HEK293 (cell line): ENCODE results near the gene IRF3.

ENCODE experiments used
- GLI2 ChIP-seq: fragments of 450-650 bp; formaldehyde crosslinking; IDR thresholded peaks from 2 replicates; pipeline ENCODE4; 2017; ENCODE audit warnings: missing biosample characterization, missing genetic modification characterization, low read depth, borderline replicate concordance
- GLIS1 ChIP-seq: fragments of 450-650 bp; formaldehyde crosslinking; IDR thresholded peaks from 2 replicates; pipeline ENCODE4 v1.5.1; 2016; ENCODE audit warnings: missing biosample characterization, missing genetic modification characterization
- GLIS2 ChIP-seq: fragments of 450-650 bp; formaldehyde crosslinking; IDR thresholded peaks from 2 replicates; pipeline ENCODE4 v1.5.1; 2016; ENCODE audit warnings: missing biosample characterization, missing genetic modification characterization
- KLF1 ChIP-seq: fragments of 450-650 bp; formaldehyde crosslinking; IDR thresholded peaks from 2 replicates; pipeline ENCODE4 v1.5.1; 2016; ENCODE audit warnings: missing biosample characterization, missing genetic modification characterization
- KLF7 ChIP-seq: fragments of 450-650 bp; formaldehyde crosslinking; IDR thresholded peaks from 2 replicates; pipeline ENCODE4 v1.5.1; 2016; ENCODE audit warnings: missing biosample characterization, missing genetic modification characterization, borderline replicate concordance
- KLF9 ChIP-seq: fragments of 450-650 bp; formaldehyde crosslinking; IDR thresholded peaks from 2 replicates; pipeline ENCODE4 v1.5.1; 2016; ENCODE audit warnings: missing biosample characterization, missing genetic modification characterization, low read depth
- SP2 ChIP-seq: fragments of 450-650 bp; formaldehyde crosslinking; IDR thresholded peaks from 2 replicates; pipeline ENCODE4 v1.5.1; 2016; ENCODE audit warnings: missing biosample characterization, missing genetic modification characterization
- ZEB2 ChIP-seq: fragments of 450-650 bp; formaldehyde crosslinking; IDR thresholded peaks from 2 replicates; pipeline ENCODE4 v1.5.1; 2016; ENCODE audit warnings: missing biosample characterization, missing genetic modification characterization
- ZFHX2 ChIP-seq: fragments of 450-650 bp; formaldehyde crosslinking; conservative IDR thresholded peaks from 2 replicates; pipeline ENCODE4 v1.5.1; 2016; ENCODE audit warnings: missing biosample characterization, missing genetic modification characterization
- ZFP3 ChIP-seq: fragments of 450-650 bp; formaldehyde crosslinking; IDR thresholded peaks from 2 replicates; pipeline ENCODE4 v1.5.1; 2016; ENCODE audit warnings: low read depth, missing biosample characterization, missing genetic modification characterization
- ZFP69B ChIP-seq: fragments of 450-650 bp; formaldehyde crosslinking; IDR thresholded peaks from 2 replicates; pipeline ENCODE4 v1.5.1; 2016; ENCODE audit warnings: missing biosample characterization, missing genetic modification characterization
- ZNF132 ChIP-seq: fragments of 450-650 bp; formaldehyde crosslinking; IDR thresholded peaks from 2 replicates; pipeline ENCODE4 v1.5.1; 2017; ENCODE audit warnings: missing biosample characterization, missing genetic modification characterization, borderline replicate concordance
- ZNF138 ChIP-seq: fragments of 450-650 bp; formaldehyde crosslinking; IDR thresholded peaks from 2 replicates; pipeline ENCODE4 v1.5.1; 2016; ENCODE audit warnings: missing biosample characterization, missing genetic modification characterization, borderline replicate concordance
- ZNF324 ChIP-seq: fragments of 450-650 bp; formaldehyde crosslinking; IDR thresholded peaks from 2 replicates; pipeline ENCODE4 v1.5.1; 2016; ENCODE audit warnings: missing biosample characterization, missing genetic modification characterization
- ZNF350 ChIP-seq: fragments of 450-650 bp; formaldehyde crosslinking; IDR thresholded peaks from 2 replicates; pipeline ENCODE4 v1.5.0; 2017; ENCODE audit warnings: missing biosample characterization, mild to moderate bottlenecking, missing genetic modification characterization
- ZNF366 ChIP-seq: fragments of 450-650 bp; formaldehyde crosslinking; conservative IDR thresholded peaks from 2 replicates; pipeline ENCODE4 v1.5.1; 2016; ENCODE audit warnings: missing biosample characterization, missing genetic modification characterization
- ZNF561 ChIP-seq: fragments of 450-650 bp; IDR thresholded peaks from 2 replicates; pipeline ENCODE4 v1.5.1; 2018; ENCODE audit warnings: missing biosample characterization, missing genetic modification characterization, borderline replicate concordance
- ZNF571 ChIP-seq: fragments of 450-650 bp; formaldehyde crosslinking; IDR thresholded peaks from 2 replicates; pipeline ENCODE4 v1.5.0; 2017; ENCODE audit warnings: missing biosample characterization, missing genetic modification characterization
- ZNF658 ChIP-seq: fragments of 450-650 bp; formaldehyde crosslinking; IDR thresholded peaks from 2 replicates; pipeline ENCODE4; 2016; ENCODE audit warnings: missing biosample characterization, missing genetic modification characterization
- ZNF76 ChIP-seq: fragments of 450-650 bp; formaldehyde crosslinking; IDR thresholded peaks from 2 replicates; pipeline ENCODE4; 2016; ENCODE audit warnings: low read depth, missing biosample characterization, missing genetic modification characterization, borderline replicate concordance
- ZNF777 ChIP-seq: fragments of 450-650 bp; formaldehyde crosslinking; IDR thresholded peaks from 2 replicates; pipeline ENCODE4 v1.5.1; 2017; ENCODE audit warnings: missing biosample characterization, missing genetic modification characterization, borderline replicate concordance
- ZNF785 ChIP-seq: fragments of 450-650 bp; formaldehyde crosslinking; IDR thresholded peaks from 2 replicates; pipeline ENCODE4 v1.5.1; 2016; ENCODE audit warnings: missing biosample characterization, missing genetic modification characterization
- ZNF792 ChIP-seq: fragments of 450-650 bp; formaldehyde crosslinking; IDR thresholded peaks from 2 replicates; pipeline ENCODE4 v1.5.1; 2016; ENCODE audit warnings: missing biosample characterization, missing genetic modification characterization
- ZNF843 ChIP-seq: fragments of 450-650 bp; formaldehyde crosslinking; IDR thresholded peaks from 2 replicates; pipeline ENCODE4 v1.5.1; 2016; ENCODE audit warnings: missing biosample characterization, missing genetic modification characterization
- TF ChIP-seq, protein P1 (sequence below): fragments of 450-650 bp; formaldehyde crosslinking; IDR thresholded peaks from 2 replicates; pipeline ENCODE4 v1.5.0; 2017; ENCODE audit warnings: missing biosample characterization, missing genetic modification characterization, borderline replicate concordance
- TF ChIP-seq, protein P2 (sequence below): fragments of 450-650 bp; formaldehyde crosslinking; IDR thresholded peaks from 2 replicates; pipeline ENCODE4 v1.5.1; 2017; ENCODE audit warnings: missing biosample characterization, mild to moderate bottlenecking, missing genetic modification characterization, moderate library complexity
- TF ChIP-seq, protein P3 (sequence below): fragments of 450-650 bp; formaldehyde crosslinking; IDR thresholded peaks from 2 replicates; pipeline ENCODE4 v1.5.1; 2016; ENCODE audit warnings: missing biosample characterization, missing genetic modification characterization
- TF ChIP-seq, protein P4 (sequence below): fragments of 450-650 bp; IDR thresholded peaks from 2 replicates; pipeline ENCODE4 v1.5.1; 2018; ENCODE audit warnings: missing biosample characterization, mild to moderate bottlenecking, missing genetic modification characterization
- TF ChIP-seq, protein P5 (sequence below): fragments of 450-650 bp; formaldehyde crosslinking; IDR thresholded peaks from 2 replicates; pipeline ENCODE4 v1.5.1; 2016; ENCODE audit warnings: missing biosample characterization, missing genetic modification characterization

IRF3 gene

DNA sequence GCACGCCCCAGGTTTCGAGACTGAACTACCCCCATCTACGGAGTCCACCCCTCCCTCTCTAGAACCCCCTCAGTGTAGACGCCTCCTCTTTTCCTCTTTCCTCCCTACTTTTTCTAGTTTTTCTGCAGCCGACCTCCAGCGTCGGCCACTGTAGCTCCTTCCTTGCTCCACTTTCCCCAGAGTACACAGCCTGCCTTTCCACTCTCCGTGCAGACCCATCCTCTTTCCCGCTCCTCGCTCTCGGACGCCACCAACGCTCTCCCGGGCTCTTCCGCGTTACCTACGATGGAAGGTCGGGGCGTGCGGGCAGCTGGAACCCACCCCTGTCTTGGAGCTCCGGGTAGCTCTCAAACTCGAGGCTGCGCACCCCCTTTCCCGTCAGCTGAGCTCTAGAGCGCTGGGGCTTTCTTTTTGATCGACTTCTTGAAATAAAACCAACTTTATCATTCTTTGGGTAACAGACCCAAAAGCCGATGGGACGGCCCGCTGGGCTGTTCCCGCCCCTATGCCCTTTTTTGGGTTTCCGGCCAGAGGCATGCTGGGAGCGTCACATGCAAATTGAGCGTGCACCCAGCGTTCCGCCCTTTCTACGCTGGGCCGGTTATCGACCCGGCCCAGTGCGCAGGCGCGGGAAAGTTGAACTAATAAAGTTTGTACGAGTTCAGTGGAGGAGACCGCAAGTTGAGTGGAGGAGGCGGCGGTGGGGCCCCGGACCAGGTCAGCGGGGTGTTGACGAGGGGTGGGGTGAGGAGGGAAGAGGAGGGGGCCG, at the start of gene IRF3, which contains the start of gene BCL2L12 (continued):
- no peak for TF ChIP-seq ZFP3 (tag by site-specific recombination)
- 0 out of 2 replicates have a peak, but pooled peaks have one; percentile 15 for TF ChIP-seq KLF7 (tag by site-specific recombination)
- TF ChIP-seq SP2 (tag by site-specific recombination): peak; percentile 66
- TF ChIP-seq ZNF777 (tag by site-specific recombination): peak; percentile 69; the same call in 1 of the 2 replicates
- TF ChIP-seq, protein P1, sequence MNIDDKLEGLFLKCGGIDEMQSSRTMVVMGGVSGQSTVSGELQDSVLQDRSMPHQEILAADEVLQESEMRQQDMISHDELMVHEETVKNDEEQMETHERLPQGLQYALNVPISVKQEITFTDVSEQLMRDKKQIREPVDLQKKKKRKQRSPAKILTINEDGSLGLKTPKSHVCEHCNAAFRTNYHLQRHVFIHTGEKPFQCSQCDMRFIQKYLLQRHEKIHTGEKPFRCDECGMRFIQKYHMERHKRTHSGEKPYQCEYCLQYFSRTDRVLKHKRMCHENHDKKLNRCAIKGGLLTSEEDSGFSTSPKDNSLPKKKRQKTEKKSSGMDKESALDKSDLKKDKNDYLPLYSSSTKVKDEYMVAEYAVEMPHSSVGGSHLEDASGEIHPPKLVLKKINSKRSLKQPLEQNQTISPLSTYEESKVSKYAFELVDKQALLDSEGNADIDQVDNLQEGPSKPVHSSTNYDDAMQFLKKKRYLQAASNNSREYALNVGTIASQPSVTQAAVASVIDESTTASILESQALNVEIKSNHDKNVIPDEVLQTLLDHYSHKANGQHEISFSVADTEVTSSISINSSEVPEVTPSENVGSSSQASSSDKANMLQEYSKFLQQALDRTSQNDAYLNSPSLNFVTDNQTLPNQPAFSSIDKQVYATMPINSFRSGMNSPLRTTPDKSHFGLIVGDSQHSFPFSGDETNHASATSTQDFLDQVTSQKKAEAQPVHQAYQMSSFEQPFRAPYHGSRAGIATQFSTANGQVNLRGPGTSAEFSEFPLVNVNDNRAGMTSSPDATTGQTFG (tag by site-specific recombination): no peak
- TF ChIP-seq ZNF76 (tag by site-specific recombination): peak; percentile 84; the same call in 1 of the 2 replicates
- TF ChIP-seq ZNF561 (tag by site-specific recombination): peak; percentile 35; the same call in 1 of the 2 replicates
- no peak; the same call in 1 of the 2 replicates for TF ChIP-seq ZNF792 (tag by site-specific recombination)
- peak; percentile 61 for TF ChIP-seq GLIS1 (tag by site-specific recombination)
- TF ChIP-seq GLIS2: peak; percentile 80
- TF ChIP-seq, protein P2, sequence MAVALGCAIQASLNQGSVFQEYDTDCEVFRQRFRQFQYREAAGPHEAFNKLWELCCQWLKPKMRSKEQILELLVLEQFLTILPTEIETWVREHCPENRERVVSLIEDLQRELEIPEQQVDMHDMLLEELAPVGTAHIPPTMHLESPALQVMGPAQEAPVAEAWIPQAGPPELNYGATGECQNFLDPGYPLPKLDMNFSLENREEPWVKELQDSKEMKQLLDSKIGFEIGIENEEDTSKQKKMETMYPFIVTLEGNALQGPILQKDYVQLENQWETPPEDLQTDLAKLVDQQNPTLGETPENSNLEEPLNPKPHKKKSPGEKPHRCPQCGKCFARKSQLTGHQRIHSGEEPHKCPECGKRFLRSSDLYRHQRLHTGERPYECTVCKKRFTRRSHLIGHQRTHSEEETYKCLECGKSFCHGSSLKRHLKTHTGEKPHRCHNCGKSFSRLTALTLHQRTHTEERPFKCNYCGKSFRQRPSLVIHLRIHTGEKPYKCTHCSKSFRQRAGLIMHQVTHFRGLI: no peak
- no peak for TF ChIP-seq ZNF138
- TF ChIP-seq KLF1 (tag by site-specific recombination): peak; percentile 73
- peak; percentile 39; the same call in 1 of the 2 replicates for TF ChIP-seq ZNF843 (tag by site-specific recombination)
- no peak for TF ChIP-seq GLI2
- peak; percentile 72 for TF ChIP-seq ZFP69B (tag by site-specific recombination)
- TF ChIP-seq ZNF571 (tag by site-specific recombination): no peak
- TF ChIP-seq ZNF785: no peak; the same call in 1 of the 2 replicates
- no peak for TF ChIP-seq ZNF350 (tag by site-specific recombination)
- TF ChIP-seq ZNF658 (tag by site-specific recombination): no peak
- no peak for TF ChIP-seq ZNF324 (tag by site-specific recombination)
- peak; percentile 53 for TF ChIP-seq ZFHX2 (tag by site-specific recombination)
- no peak for TF ChIP-seq ZNF132
- TF ChIP-seq ZEB2 (tag by site-specific recombination): peak; percentile 60
- TF ChIP-seq, protein P3, sequence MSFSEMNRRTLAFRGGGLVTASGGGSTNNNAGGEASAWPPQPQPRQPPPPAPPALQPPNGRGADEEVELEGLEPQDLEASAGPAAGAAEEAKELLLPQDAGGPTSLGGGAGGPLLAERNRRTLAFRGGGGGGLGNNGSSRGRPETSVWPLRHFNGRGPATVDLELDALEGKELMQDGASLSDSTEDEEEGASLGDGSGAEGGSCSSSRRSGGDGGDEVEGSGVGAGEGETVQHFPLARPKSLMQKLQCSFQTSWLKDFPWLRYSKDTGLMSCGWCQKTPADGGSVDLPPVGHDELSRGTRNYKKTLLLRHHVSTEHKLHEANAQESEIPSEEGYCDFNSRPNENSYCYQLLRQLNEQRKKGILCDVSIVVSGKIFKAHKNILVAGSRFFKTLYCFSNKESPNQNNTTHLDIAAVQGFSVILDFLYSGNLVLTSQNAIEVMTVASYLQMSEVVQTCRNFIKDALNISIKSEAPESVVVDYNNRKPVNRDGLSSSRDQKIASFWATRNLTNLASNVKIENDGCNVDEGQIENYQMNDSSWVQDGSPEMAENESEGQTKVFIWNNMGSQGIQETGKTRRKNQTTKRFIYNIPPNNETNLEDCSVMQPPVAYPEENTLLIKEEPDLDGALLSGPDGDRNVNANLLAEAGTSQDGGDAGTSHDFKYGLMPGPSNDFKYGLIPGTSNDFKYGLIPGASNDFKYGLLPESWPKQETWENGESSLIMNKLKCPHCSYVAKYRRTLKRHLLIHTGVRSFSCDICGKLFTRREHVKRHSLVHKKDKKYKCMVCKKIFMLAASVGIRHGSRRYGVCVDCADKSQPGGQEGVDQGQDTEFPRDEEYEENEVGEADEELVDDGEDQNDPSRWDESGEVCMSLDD (tag by site-specific recombination): peak; percentile 67
- peak; percentile 61; the same call in 1 of the 2 replicates for TF ChIP-seq ZNF366
- TF ChIP-seq, protein P4, sequence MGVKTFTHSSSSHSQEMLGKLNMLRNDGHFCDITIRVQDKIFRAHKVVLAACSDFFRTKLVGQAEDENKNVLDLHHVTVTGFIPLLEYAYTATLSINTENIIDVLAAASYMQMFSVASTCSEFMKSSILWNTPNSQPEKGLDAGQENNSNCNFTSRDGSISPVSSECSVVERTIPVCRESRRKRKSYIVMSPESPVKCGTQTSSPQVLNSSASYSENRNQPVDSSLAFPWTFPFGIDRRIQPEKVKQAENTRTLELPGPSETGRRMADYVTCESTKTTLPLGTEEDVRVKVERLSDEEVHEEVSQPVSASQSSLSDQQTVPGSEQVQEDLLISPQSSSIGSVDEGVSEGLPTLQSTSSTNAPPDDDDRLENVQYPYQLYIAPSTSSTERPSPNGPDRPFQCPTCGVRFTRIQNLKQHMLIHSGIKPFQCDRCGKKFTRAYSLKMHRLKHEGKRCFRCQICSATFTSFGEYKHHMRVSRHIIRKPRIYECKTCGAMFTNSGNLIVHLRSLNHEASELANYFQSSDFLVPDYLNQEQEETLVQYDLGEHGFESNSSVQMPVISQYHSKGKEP (tag by site-specific recombination): peak; percentile 21; the same call in 1 of the 2 replicates
- TF ChIP-seq, protein P5, sequence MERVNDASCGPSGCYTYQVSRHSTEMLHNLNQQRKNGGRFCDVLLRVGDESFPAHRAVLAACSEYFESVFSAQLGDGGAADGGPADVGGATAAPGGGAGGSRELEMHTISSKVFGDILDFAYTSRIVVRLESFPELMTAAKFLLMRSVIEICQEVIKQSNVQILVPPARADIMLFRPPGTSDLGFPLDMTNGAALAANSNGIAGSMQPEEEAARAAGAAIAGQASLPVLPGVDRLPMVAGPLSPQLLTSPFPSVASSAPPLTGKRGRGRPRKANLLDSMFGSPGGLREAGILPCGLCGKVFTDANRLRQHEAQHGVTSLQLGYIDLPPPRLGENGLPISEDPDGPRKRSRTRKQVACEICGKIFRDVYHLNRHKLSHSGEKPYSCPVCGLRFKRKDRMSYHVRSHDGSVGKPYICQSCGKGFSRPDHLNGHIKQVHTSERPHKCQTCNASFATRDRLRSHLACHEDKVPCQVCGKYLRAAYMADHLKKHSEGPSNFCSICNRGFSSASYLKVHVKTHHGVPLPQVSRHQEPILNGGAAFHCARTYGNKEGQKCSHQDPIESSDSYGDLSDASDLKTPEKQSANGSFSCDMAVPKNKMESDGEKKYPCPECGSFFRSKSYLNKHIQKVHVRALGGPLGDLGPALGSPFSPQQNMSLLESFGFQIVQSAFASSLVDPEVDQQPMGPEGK (tag by site-specific recombination): peak; percentile 83
- 0 out of 2 replicates have a peak, but pooled peaks have one; percentile 10 for TF ChIP-seq KLF9 (tag by site-specific recombination)
